ENCODE measurements around the gene KCTD8.
A peak's percentile ranks its signal among the peaks of the same experiment; 100 is the strongest.

DNA sequence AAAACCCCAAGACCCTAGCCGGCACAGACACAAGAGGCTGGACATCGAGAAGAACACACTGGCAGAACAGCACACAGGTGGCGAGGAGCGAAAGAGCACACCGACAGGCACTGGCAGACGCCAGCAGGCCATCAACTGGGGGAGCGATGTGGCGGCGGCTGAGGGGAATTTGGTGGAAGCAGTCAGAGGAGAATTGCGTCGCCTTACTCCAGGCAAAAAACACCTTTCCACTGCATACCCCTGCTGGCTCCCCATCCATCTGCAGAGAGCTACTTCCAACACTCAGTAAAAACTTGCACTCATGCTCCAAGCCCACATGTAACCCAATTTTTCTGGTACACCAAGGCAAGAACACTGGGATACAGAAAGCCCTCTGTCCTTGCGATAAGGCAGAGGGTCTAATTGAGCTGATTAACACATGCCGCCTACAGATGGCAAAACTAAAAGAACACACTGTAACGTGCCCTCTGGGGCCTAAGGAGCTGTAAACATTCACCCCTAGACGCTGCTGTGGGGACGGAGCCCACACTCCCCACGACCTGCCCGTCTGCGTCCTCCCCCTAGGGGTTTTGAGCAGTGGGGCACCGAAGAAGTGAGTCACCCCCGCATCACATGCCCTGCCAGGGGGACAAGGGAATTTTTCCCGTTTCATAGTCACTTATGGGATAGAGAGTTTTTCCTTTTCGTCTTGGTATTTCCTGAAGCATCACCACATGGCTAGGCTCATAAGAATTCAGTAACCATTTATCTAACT lies 262.3 kb downstream of the KCTD8 start:
- TF ChIP-seq, protein P1, sequence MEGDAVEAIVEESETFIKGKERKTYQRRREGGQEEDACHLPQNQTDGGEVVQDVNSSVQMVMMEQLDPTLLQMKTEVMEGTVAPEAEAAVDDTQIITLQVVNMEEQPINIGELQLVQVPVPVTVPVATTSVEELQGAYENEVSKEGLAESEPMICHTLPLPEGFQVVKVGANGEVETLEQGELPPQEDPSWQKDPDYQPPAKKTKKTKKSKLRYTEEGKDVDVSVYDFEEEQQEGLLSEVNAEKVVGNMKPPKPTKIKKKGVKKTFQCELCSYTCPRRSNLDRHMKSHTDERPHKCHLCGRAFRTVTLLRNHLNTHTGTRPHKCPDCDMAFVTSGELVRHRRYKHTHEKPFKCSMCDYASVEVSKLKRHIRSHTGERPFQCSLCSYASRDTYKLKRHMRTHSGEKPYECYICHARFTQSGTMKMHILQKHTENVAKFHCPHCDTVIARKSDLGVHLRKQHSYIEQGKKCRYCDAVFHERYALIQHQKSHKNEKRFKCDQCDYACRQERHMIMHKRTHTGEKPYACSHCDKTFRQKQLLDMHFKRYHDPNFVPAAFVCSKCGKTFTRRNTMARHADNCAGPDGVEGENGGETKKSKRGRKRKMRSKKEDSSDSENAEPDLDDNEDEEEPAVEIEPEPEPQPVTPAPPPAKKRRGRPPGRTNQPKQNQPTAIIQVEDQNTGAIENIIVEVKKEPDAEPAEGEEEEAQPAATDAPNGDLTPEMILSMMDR (IDR thresholded peaks at IDR 0.05; ENCODE audit: insufficient read depth, low read depth, low read length): peak; percentile 5
- no peak for TF ChIP-seq EZH2 (IDR thresholded peaks at IDR 0.05; ENCODE audit: insufficient read depth, low read length)
